HepG2 (cell line): ENCODE results near the gene KIF3A. TPM values are rescaled to one million over a fixed set of nuclear protein-coding genes. Genes with fewer than 3 reads are reported as not detected.

ENCODE experiments used
- ATAC-seq: fragments of 200-7000 bp; cut with Tn5 transposase; 3 replicates; pipeline ENCODE4 v1.9.1; 2020; ENCODE audit warnings: mild to moderate bottlenecking, moderate library complexity
- BruUV-seq: library from RNA; stranded (reverse); fragments of 400-500 nt; replicated peaks from 2 replicates; lab custom pipeline; 2021; lab: Mats Ljungman, UMichigan
- CTCF ChIA-PET: fragments of 300-600 bp; formaldehyde crosslinking; extraction: SDS; loops from one replicate; lab custom pipeline; 2021; ENCODE audit warnings: low total read pairs, inconsistent platforms, low intra/inter-chr PET ratio; lab: Yijun Ruan, JAX
- POLR2A ChIA-PET: fragments of 350-600 bp; sonication (Branson Sonifier 250); formaldehyde crosslinking; loops from one replicate; lab custom pipeline; 2020; ENCODE audit warnings: antibody characterized with exemption, inconsistent platforms; lab: Yijun Ruan, JAX
- DNase-seq: peaks from one replicate; pipeline ENCODE4 v3.0.0-alpha.2; 2015; ENCODE audit warnings: low spot score
- FAIRE-seq: peaks from 3 replicates; lab custom pipeline; 2011; peaks lifted over from hg19 to GRCh38; lab: Jason Lieb, UNC
- H2AFZ ChIP-seq: one replicate; pipeline ENCODE4 v1.6.1; 2011; ENCODE audit warnings: low read length, inconsistent platforms
- H3K27ac ChIP-seq: fragments of 300-600 bp; 3 replicates; pipeline ENCODE4 v1.8.0; 2011; ENCODE audit warnings: mixed run types, mild to moderate bottlenecking, mixed read lengths, low read length, inconsistent platforms; ENCODE audit not compliant: insufficient read depth; ENCODE audit errors: extremely low read length
- H3K27me3 ChIP-seq, 2 experiments: fragments of 200-600 bp in 1 of 2; 2 replicates in 1 of 2; 3 replicates in 1 of 2; pipeline versions ENCODE4 v1.6.0 to v1.8.0; 2011; ENCODE audit warnings: low read length in 2 of 2, mild to moderate bottlenecking in 2 of 2, moderate library complexity in 2 of 2, inconsistent platforms in 1 of 2; ENCODE audit not compliant: insufficient read depth in 2 of 2, control insufficient read depth in 1 of 2
- H3K36me3 ChIP-seq, 2 experiments: fragments of 200-600 bp in 1 of 2; replicated peaks in 1 of 2; 2 replicates in 1 of 2; 3 replicates in 1 of 2; pipeline versions ENCODE4 v1.5.1 to v1.8.0; 2011; ENCODE audit warnings: low read length in 2 of 2, inconsistent platforms in 1 of 2; ENCODE audit not compliant: insufficient read depth in 2 of 2, control insufficient read depth in 1 of 2
- H3K4me1 ChIP-seq: 2 replicates; pipeline ENCODE4 v1.5.1; 2012; ENCODE audit warnings: low read length, inconsistent platforms; ENCODE audit not compliant: insufficient read depth
- H3K4me2 ChIP-seq: 2 replicates; pipeline ENCODE4 v1.6.0; 2011; ENCODE audit warnings: low read depth, low read length, inconsistent platforms
- H3K4me3 ChIP-seq, 3 experiments: fragments of 200-600 bp in 1 of 3; sonication (generic), shearing (Covaris generic) in 1 of 3; replicated peaks in 1 of 3; 2 replicates each; pipeline ENCODE4 v1.5.1; 2011 to 2016; ENCODE audit warnings: low read length in 3 of 3, inconsistent platforms in 2 of 3, low read depth in 2 of 3, mild to moderate bottlenecking in 2 of 3, control low read depth in 1 of 3, mixed read lengths in 1 of 3; ENCODE audit not compliant: insufficient read depth in 1 of 3
- H3K79me2 ChIP-seq: one replicate; pipeline ENCODE4 v1.6.1; 2011; ENCODE audit warnings: low read length, inconsistent platforms; ENCODE audit not compliant: insufficient read depth
- H3K9ac ChIP-seq: 2 replicates; pipeline ENCODE4 v1.6.0; 2011; ENCODE audit warnings: mild to moderate bottlenecking, low read depth, low read length, inconsistent platforms; ENCODE audit not compliant: insufficient read depth
- H3K9me3 ChIP-seq: 2 replicates; pipeline ENCODE4 v1.5.1; 2012; ENCODE audit warnings: mild to moderate bottlenecking, low read length
- H4K20me1 ChIP-seq: 2 replicates; pipeline ENCODE4 v1.6.0; 2011; ENCODE audit warnings: inconsistent platforms, mild to moderate bottlenecking, low read length, moderate library complexity; ENCODE audit not compliant: insufficient read depth
- ZFP1 ChIP-seq: IDR thresholded peaks from 2 replicates; pipeline ENCODE4 v1.6.1; 2016
- ZKSCAN5 ChIP-seq: sonication (generic); formaldehyde crosslinking; IDR thresholded peaks from 2 replicates; pipeline ENCODE4 v1.5.1; 2020; ENCODE audit warnings: mild to moderate bottlenecking, missing genetic modification reagents
- ZMYM3 ChIP-seq: sonication (generic); formaldehyde crosslinking; IDR thresholded peaks from 2 replicates; pipeline ENCODE4 v1.5.1; 2020; ENCODE audit warnings: mild to moderate bottlenecking, missing genetic modification reagents
- ZNF629 ChIP-seq: sonication (generic); formaldehyde crosslinking; conservative IDR thresholded peaks from 2 replicates; pipeline ENCODE4 v1.5.0; 2020; ENCODE audit warnings: missing genetic modification reagents
- WGBS: methylation state at CpG from one replicate; pipeline ENCODE4 v1.1.6; 2017; ENCODE audit warnings: low lambda C conversion rate; 5-methylcytosine and 5-hydroxymethylcytosine counted together
- in situ Hi-C: cut with HindIII; loops from 2 replicates; pipeline ENCODE4 v1.10.0; 2017; ENCODE audit warnings: low pct_unique_long_range_greater_than_20kb; ENCODE audit not compliant: extremely low pct_ligation_motif_present
- intact Hi-C: fragments of 100-400 bp; cut with micrococcal nuclease; formaldehyde crosslinking; loops from one replicate; pipeline ENCODE4 v1.10.0; 2022; ENCODE audit not compliant: unreplicated experiment
- polyA plus RNA-seq, 8 experiments: library from polyadenylated mRNA; depleted of rRNA in 3 of 8; stranded (reverse) in 7 of 8; unstranded in 1 of 8; fragments of >200 nt; fragmentation: Illumina TruSeq in 4 of 8; extraction: Trizol in 4 of 8; gene quantifications; 2 replicates each; pipeline versions ENCODE4 v1.2.1 to v1.2.3, GENCODE V29; 2011 to 2016; ENCODE audit warnings: low read depth in 4 of 8, missing spikeins in 1 of 8, mixed read lengths in 1 of 8; ENCODE audit not compliant: insufficient read depth in 1 of 8
- total RNA-seq, 5 experiments: library from RNA; depleted of rRNA; stranded (reverse); fragments of >200 nt; fragmentation: Illumina TruSeq; extraction: Trizol; gene quantifications; 2 replicates each; pipeline ENCODE4 v1.2.3, GENCODE V29; 2016; ENCODE audit warnings: low read depth in 1 of 5
- TF ChIP-seq, protein P1 (sequence below): IDR thresholded peaks from 2 replicates; pipeline ENCODE4 v1.4.0; 2020; ENCODE audit warnings: mild to moderate bottlenecking, missing genetic modification reagents

The KIF3A gene
- total and polyA plus RNA-seq, 2 of the 13 experiments (the other 11 are each of a cell fraction or from before 2014, with no cell fraction given), result 2.3 to 8.4 TPM

DNA sequence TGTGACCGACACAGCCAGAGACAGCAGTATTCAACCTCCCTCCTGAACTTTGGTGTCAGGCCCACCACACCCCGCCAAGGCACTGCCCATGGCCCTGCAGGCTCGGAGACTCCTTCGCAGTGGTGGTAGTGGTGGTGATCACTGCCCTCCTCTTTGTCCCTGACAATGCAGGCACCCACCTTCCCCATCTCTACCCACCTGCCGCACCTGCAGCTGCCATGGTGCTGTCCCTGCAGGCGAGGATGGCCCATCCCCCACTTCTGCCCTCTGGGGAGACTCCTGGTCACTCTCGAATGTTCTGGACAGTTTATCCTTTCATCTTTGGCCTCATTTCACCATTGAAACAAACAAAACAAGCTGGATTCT, 67.9 kb downstream of the KIF3A start (continued):
- TF ChIP-seq, protein P1, sequence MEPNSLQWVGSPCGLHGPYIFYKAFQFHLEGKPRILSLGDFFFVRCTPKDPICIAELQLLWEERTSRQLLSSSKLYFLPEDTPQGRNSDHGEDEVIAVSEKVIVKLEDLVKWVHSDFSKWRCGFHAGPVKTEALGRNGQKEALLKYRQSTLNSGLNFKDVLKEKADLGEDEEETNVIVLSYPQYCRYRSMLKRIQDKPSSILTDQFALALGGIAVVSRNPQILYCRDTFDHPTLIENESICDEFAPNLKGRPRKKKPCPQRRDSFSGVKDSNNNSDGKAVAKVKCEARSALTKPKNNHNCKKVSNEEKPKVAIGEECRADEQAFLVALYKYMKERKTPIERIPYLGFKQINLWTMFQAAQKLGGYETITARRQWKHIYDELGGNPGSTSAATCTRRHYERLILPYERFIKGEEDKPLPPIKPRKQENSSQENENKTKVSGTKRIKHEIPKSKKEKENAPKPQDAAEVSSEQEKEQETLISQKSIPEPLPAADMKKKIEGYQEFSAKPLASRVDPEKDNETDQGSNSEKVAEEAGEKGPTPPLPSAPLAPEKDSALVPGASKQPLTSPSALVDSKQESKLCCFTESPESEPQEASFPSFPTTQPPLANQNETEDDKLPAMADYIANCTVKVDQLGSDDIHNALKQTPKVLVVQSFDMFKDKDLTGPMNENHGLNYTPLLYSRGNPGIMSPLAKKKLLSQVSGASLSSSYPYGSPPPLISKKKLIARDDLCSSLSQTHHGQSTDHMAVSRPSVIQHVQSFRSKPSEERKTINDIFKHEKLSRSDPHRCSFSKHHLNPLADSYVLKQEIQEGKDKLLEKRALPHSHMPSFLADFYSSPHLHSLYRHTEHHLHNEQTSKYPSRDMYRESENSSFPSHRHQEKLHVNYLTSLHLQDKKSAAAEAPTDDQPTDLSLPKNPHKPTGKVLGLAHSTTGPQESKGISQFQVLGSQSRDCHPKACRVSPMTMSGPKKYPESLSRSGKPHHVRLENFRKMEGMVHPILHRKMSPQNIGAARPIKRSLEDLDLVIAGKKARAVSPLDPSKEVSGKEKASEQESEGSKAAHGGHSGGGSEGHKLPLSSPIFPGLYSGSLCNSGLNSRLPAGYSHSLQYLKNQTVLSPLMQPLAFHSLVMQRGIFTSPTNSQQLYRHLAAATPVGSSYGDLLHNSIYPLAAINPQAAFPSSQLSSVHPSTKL, result no peak

DNA sequence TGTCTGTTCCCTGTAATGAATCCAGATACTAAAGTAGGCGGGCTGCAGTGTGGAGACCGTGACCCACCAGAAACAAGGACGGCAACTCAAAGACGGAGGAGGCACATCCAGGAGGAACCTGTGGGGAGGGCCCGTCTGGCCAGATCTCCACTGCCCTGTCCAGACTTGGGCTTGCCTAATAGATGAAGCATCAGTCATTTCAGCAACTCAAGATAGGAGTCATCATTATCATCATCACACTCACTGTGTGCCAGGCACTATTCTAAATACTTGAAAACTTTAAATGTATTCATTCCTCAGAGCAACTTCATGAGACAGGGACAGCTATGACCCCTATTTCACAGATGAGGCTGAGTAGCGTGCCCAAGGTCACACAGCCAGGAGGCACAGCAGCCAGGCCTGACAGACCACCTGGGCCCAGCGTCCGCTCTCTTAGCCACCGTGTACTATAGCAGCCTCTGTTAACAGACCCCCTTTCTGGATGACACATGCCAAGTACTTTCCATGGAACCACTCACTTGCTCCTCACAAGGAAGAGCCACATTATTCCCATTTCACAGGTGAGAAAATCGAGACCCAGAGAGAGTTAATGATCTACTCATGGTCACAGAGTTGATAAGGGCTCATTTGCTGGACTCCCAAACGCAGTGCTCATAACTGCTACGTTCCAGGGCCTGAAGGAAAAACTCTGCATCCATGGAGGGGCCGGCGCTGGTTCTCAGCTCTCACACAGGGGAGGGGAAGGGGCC, 68.5 kb downstream of the KIF3A start:
- Histone ChIP-seq H3K9ac (no peak overlapping the region), H2AFZ (no peak overlapping the region), H3K27ac (no peak overlapping the region), H3K4me2 (no peak overlapping the region), H3K36me3 (no peaks in the 10 kb centered on the region), H4K20me1 (no peaks in the 10 kb centered on the region), H3K79me2 (no peaks in the 10 kb centered on the region), H3K27me3 (peaks cover 3 to 24% of the 10 kb centered on the region in 2 experiments; a peak in 4 of 5 replicates), H3K4me3 (no peak overlapping the region), H3K9me3 (no peaks in the 10 kb centered on the region), H3K4me1 (peaks cover 66% of the 10 kb centered on the region)
- intact Hi-C loops (no loop called here), in situ Hi-C loops (loop anchor here (25.0 kb wide), 1 partner anchor 282 kb away; no protein-coding TSS in a partner anchor)
- ChIA-PET POLR2A (no interaction called here), CTCF (no interaction called here)
- FAIRE-seq (no peak), ATAC-seq (no peak), DNase-seq (no peak)
- peak; percentile 88 for TF ChIP-seq ZNF629 (CRISPR knock-in tag)
- no peak for TF ChIP-seq ZKSCAN5 (CRISPR knock-in tag)
- peak; percentile 70 for TF ChIP-seq ZMYM3 (CRISPR knock-in tag)
- no peak for TF ChIP-seq ZFP1
- WGBS, result 71% methylated on average over 13 of the region's 14 CpGs
- BruUV-seq, result no TSS peak
